ENCODE measurements around the gene REXO5. TPM values are rescaled to one million over a fixed set of nuclear protein-coding genes. Genes with fewer than 3 reads are reported as not detected.
"Not testable (repeated sequence)": the region's sequence is repeated elsewhere in the genome, so short reads cannot be mapped to it uniquely, and the experiment has no call there.

The REXO5 gene
- total RNA-seq, 8 experiments from 2014 or later = 2.1 to 16.9 (median 6.4) TPM

DNA sequence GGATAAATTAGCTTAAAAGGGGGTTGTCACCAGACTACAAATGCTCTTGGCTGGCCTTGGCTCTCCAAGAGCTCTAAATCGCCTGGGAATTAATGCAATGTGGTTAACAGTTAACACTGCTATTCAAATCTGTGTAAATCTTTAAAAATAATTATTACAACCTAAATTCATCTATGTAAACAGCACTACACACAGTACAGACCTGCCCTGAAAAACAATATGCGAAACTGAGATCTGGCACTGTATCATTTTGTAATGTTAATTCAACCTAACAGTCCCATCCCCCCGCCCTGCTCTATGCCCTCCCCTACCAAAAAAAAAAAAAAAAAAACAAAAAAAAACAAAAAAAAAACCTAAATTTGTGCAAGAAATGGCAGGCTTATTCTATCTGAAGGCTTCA lies 52.9 kb downstream of the REXO5 start:
- H3K27ac ChIP-seq = no peak overlapping the region
- in situ Hi-C loops (cut with MboI; ENCODE audit: low pct_unique_long_range_greater_than_20kb in 2 of 9, low sequenced_read_pairs in 9 of 9, unreplicated experiment in 9 of 9) = loop anchor here in 5 of 9 experiments (10.0 to 25.0 kb wide), 3 partner anchors 226 to 1478 kb away; no protein-coding TSS in a partner anchor
- peak in 3 of 8 experiments; percentile 59 to 71 (median 62) for ATAC-seq (replicated peaks in 6 of 8)
- H3K4me3 ChIP-seq = no peak overlapping the region
- no peaks in the 10 kb centered on the region for H3K4me1 ChIP-seq (replicated peaks in 1 of 2)
- WGBS, 10 experiments = 8 to 100% (median 83%) methylated on average over 1 to 3 of the region's 3 CpGs; no CpG with 5 or more reads in 1 of the 10 experiments

DNA sequence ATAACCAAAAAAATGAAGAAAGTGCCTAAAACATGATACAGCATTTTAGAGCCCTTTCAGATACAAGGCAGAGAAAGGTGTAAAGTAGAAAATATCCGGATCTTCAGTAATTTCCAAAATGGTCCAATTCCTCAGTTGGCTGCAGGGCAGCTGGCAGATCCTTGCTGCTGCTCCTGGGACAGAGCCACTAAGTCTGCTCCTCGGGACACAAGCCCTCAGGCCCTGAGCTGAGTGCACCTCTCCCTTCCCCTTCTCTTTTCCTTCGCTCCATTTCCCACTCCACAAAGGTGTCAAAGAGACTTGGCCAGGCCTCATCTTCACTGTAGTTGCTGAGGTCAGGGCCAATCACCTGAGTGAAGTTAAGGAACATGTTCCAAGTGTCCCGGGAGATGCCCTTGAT lies 53.4 kb downstream of the REXO5 start:
- in situ Hi-C loops (cut with MboI; ENCODE audit: low pct_unique_long_range_greater_than_20kb in 2 of 9, low sequenced_read_pairs in 9 of 9, unreplicated experiment in 9 of 9) = loop anchor here in 5 of 9 experiments (10.0 to 25.0 kb wide), 3 partner anchors 225 to 1478 kb away; no protein-coding TSS in a partner anchor
- H3K4me1 ChIP-seq (replicated peaks in 1 of 2) = no peaks in the 10 kb centered on the region
- ATAC-seq (replicated peaks in 6 of 8) = peak in 1 of 8 experiments; percentile 27
- H3K4me3 ChIP-seq = no peak overlapping the region
- 0 to 95% (median 75%) methylated on average over 1 to 4 of the region's 4 CpGs; no CpG with 5 or more reads in 1 of the 10 experiments for WGBS, 10 experiments
- no peak overlapping the region for H3K27ac ChIP-seq

DNA sequence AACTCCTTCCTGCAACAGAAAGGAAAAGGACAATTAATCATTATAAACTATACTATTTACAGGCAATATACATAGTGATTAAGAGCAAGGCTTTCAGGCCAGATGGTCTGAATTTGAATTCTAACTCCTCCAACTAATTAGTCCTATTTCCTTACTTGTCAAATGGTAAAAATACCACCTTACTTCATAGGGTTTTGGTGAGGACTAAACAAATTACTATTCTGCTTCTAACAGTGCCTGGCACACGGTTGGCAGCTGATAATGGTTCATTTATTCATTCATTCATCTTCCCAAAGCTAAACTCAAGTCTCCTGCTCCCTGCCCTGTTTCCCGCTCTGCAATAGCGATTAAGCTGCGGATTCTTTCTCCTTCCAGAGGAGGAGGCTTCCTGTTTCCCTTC lies 54.0 kb downstream of the REXO5 start:
- H3K27ac ChIP-seq = no peak overlapping the region
- H3K4me1 ChIP-seq (replicated peaks in 1 of 2) = no peaks in the 10 kb centered on the region
- no peak for ATAC-seq (replicated peaks in 6 of 8)
- 50 to 90% (median 68%) methylated on average over 1 to 4 of the region's 4 CpGs; no CpG with 5 or more reads in 2 of the 10 experiments for WGBS, 10 experiments
- in situ Hi-C loops (cut with MboI; ENCODE audit: low pct_unique_long_range_greater_than_20kb in 2 of 9, low sequenced_read_pairs in 9 of 9, unreplicated experiment in 9 of 9) = loop anchor here in 5 of 9 experiments (25.0 kb wide), 2 partner anchors 227 to 1477 kb away; no protein-coding TSS in a partner anchor
- no peak overlapping the region for H3K4me3 ChIP-seq

- not testable (repeated sequence) for H3K4me3 ChIP-seq; H3K4me1 ChIP-seq (replicated peaks in 1 of 2); H3K27ac ChIP-seq
- in situ Hi-C loops (cut with MboI; ENCODE audit: low pct_unique_long_range_greater_than_20kb in 2 of 9, low sequenced_read_pairs in 9 of 9, unreplicated experiment in 9 of 9) = loop anchor here in 5 of 9 experiments (25.0 kb wide), 2 partner anchors 226 to 1476 kb away; no protein-coding TSS in a partner anchor
- ATAC-seq (replicated peaks in 6 of 8) = peak in 3 of 8 experiments; percentile 65 to 77 (median 75)
- WGBS, 10 experiments = 0 to 86% (median 33%) methylated on average over 1 of the region's 4 CpGs; no CpG with 5 or more reads in 5 of the 10 experiments
Observed at GRCh38 chr16:20860995-20861394, 54.7 kb downstream of the REXO5 start.

GRCh38 chr16:20862162-20862960 lies 56.0 kb downstream of the REXO5 start:
- H3K4me1 ChIP-seq (replicated peaks in 1 of 2) = peaks cover 2 to 5% of the 10 kb centered on the region in 2 donors
- no peak for ATAC-seq (replicated peaks in 6 of 8)
- in situ Hi-C loops (cut with MboI; ENCODE audit: low pct_unique_long_range_greater_than_20kb in 2 of 9, low sequenced_read_pairs in 9 of 9, unreplicated experiment in 9 of 9) = loop anchor here in 5 of 9 experiments (25.0 kb wide), 2 partner anchors 225 to 1475 kb away; no protein-coding TSS in a partner anchor
- H3K27ac ChIP-seq = no peak overlapping the region
- 40 to 100% (median 98%) methylated on average over 1 to 16 of the region's 21 CpGs; no CpG with 5 or more reads in 1 of the 10 experiments for WGBS, 10 experiments
- no peak overlapping the region for H3K4me3 ChIP-seq

DNA sequence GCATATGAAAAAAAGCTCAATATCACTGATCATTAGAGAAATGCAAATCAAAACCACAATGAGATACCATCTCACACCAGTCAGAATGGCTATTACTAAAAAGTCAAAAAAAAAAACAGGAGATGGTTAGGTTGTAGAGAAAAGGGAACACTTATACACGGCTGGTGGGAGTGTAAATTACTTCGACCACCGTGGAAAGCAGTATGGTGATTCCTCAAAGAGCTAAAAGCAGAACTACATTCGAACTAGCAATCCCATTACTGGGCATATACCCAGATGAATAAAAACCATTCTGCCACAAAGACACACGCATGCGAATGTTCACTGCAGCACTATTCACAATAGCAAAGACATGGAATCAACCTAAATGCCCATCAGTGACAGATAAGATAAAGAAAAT lies 58.0 kb downstream of the REXO5 start:
- not testable (repeated sequence) for H3K4me1 ChIP-seq (replicated peaks in 1 of 2); ATAC-seq (replicated peaks in 6 of 8); H3K4me3 ChIP-seq; H3K27ac ChIP-seq
- 78 to 100% (median 94%) methylated on average over 1 to 6 of the region's 6 CpGs for WGBS, 10 experiments
- in situ Hi-C loops (cut with MboI; ENCODE audit: low pct_unique_long_range_greater_than_20kb in 2 of 9, low sequenced_read_pairs in 9 of 9, unreplicated experiment in 9 of 9) = loop anchor here in 5 of 9 experiments (25.0 kb wide), 2 partner anchors 223 to 1473 kb away; no protein-coding TSS in a partner anchor

DNA sequence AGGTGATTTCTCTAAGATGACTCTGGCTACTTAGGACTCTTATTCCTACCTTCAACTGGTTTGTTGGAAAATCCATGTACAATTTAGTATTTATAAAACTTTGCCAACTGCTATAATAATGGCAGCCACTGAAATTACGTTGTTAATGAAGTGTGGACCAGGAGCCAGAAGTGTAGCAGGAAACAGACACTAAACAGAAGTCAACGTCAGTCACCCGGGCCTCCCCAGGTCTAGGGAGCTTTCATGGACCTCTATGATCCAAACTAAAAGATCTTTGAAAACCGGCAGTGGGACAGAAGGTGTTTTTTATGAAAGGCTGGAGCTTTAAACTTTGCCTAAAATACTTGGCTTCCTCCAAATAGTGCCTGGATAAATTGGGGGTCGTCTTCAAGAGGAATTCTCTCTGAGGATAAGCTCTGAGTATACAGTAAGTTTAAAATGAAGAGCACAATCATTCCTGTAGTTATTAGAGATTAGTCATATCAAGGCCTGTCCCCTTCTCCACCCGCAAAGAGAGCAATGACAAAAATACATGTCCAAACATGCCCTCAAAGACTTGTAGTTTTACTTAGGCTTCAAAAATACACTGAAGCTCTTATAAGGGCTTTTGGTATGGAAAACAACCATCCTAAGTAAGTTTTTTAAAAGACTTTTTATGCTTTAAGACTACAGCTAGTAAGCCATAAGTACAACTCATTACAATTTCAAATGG lies 59.2 kb downstream of the REXO5 start:
- H3K27ac ChIP-seq = no peak overlapping the region
- peak in 3 of 8 experiments; percentile 30 to 42 (median 34) for ATAC-seq (replicated peaks in 6 of 8)
- 66 to 100% (median 87%) methylated on average over 2 to 6 of the region's 6 CpGs for WGBS, 10 experiments
- H3K4me3 ChIP-seq = no peak overlapping the region
- H3K4me1 ChIP-seq (replicated peaks in 1 of 2) = peaks cover 2 to 5% of the 10 kb centered on the region in 2 donors
- in situ Hi-C loops (cut with MboI; ENCODE audit: low pct_unique_long_range_greater_than_20kb in 2 of 9, low sequenced_read_pairs in 9 of 9, unreplicated experiment in 9 of 9) = loop anchor here in 5 of 9 experiments (25.0 kb wide), 2 partner anchors 222 to 1472 kb away; no protein-coding TSS in a partner anchor

- H3K27ac ChIP-seq = no peak overlapping the region
- no peak overlapping the region for H3K4me3 ChIP-seq
- in situ Hi-C loops (cut with MboI; ENCODE audit: low pct_unique_long_range_greater_than_20kb in 2 of 9, low sequenced_read_pairs in 9 of 9, unreplicated experiment in 9 of 9) = loop anchor here in 5 of 9 experiments (25.0 kb wide), 2 partner anchors 221 to 1471 kb away; no protein-coding TSS in a partner anchor
- H3K4me1 ChIP-seq (replicated peaks in 1 of 2) = peaks cover 2 to 5% of the 10 kb centered on the region in 2 donors
- peak; percentile 22 to 77 (median 60) for ATAC-seq (replicated peaks in 6 of 8)
- WGBS, 10 experiments = 8 to 100% (median 76%) methylated on average over 1 to 3 of the region's 6 CpGs
Observed at GRCh38 chr16:20866145-20866772, 59.9 kb downstream of the REXO5 start.

GRCh38 chr16:20866801-20867200 lies 60.5 kb downstream of the REXO5 start:
- ATAC-seq (replicated peaks in 6 of 8) = no peak
- in situ Hi-C loops (cut with MboI; ENCODE audit: low pct_unique_long_range_greater_than_20kb in 2 of 9, low sequenced_read_pairs in 9 of 9, unreplicated experiment in 9 of 9) = loop anchor here in 5 of 9 experiments (25.0 kb wide), 2 partner anchors 220 to 1470 kb away; no protein-coding TSS in a partner anchor
- no peak overlapping the region for H3K4me3 ChIP-seq
- WGBS, 10 experiments = 60 to 100% (median 85%) methylated on average over 1 to 3 of the region's 3 CpGs; no CpG with 5 or more reads in 3 of the 10 experiments
- peaks cover 2 to 5% of the 10 kb centered on the region in 2 donors for H3K4me1 ChIP-seq (replicated peaks in 1 of 2)
- no peak overlapping the region for H3K27ac ChIP-seq

DNA sequence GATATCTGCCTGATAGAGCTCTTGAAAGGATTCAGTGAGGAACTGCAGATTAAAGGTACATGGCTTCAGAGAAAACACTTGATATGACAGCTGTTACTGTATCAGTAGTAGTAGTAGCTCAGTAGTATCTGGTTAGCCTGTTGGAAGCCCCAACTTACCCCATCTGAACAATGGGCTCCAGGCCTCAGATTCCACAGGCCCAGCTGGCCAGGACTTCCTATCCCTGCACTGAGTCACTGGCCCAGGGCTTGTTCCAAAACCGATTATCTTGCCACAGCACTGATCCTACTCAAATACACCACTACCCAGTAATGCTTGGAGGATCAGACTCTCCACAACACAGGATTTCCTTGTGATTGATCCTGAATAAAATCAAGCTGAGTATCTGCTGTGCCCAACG lies 61.3 kb downstream of the REXO5 start:
- WGBS, 10 experiments = 0 to 100% (median 70%) methylated on average over 1 of the region's 2 CpGs; no CpG with 5 or more reads in 4 of the 10 experiments
- Histone ChIP-seq H3K27ac (no peak overlapping the region), H3K4me3 (no peak overlapping the region), H3K4me1 (replicated peaks in 1 of 2) (peaks cover 2 to 5% of the 10 kb centered on the region in 2 donors)
- in situ Hi-C loops (cut with MboI; ENCODE audit: low pct_unique_long_range_greater_than_20kb in 2 of 9, low sequenced_read_pairs in 9 of 9, unreplicated experiment in 9 of 9) = loop anchor here in 5 of 9 experiments (25.0 kb wide), 2 partner anchors 220 to 1470 kb away; no protein-coding TSS in a partner anchor
- ATAC-seq (replicated peaks in 6 of 8) = no peak

GRCh38 chr16:20868890-20869289 lies 62.6 kb downstream of the REXO5 start:
- Histone ChIP-seq H3K27ac (no peak overlapping the region), H3K4me1 (replicated peaks in 1 of 2) (peaks cover 2 to 5% of the 10 kb centered on the region in 2 donors), H3K4me3 (no peak overlapping the region)
- 0 to 82% (median 52%) methylated on average over 1 to 2 of the region's 3 CpGs; no CpG with 5 or more reads in 6 of the 10 experiments for WGBS, 10 experiments
- ATAC-seq (replicated peaks in 6 of 8) = peak in 6 of 8 experiments; percentile 32 to 78 (median 72)
- in situ Hi-C loops (cut with MboI; ENCODE audit: low pct_unique_long_range_greater_than_20kb in 2 of 9, low sequenced_read_pairs in 9 of 9, unreplicated experiment in 9 of 9) = loop anchor here in 5 of 9 experiments (25.0 kb wide), 2 partner anchors 218 to 1468 kb away; no protein-coding TSS in a partner anchor
